Keratinocyte (primary cell): ENCODE data around the gene GRK6.

ENCODE experiments used
- CTCF ChIP-seq, 3 experiments: IDR thresholded peaks in 1 of 3; conservative IDR thresholded peaks in 1 of 3; optimal IDR thresholded peaks in 1 of 3; 2 replicates in 2 of 3; 3 replicates in 1 of 3; pipeline versions ENCODE3 to v1.5.1; 2011; ENCODE audit warnings: low read length in 3 of 3, mild to moderate bottlenecking in 3 of 3, moderate library complexity in 2 of 3, control low read depth in 1 of 3, inconsistent platforms in 1 of 3; ENCODE audit not compliant: insufficient read depth in 2 of 3; ENCODE audit errors: extremely low read depth in 1 of 3
- EZH2 ChIP-seq: IDR thresholded peaks from one replicate; pipeline ENCODE4 v1.6.1; 2012; ENCODE audit warnings: inconsistent platforms, mild to moderate bottlenecking, low read length, moderate library complexity

- TF ChIP-seq CTCF (optimal IDR thresholded peaks at IDR 0.05 in 1 of 3, IDR thresholded peaks at IDR 0.05 in 1 of 3, conservative IDR thresholded peaks at IDR 0.05 in 1 of 3; ENCODE audit: extremely low read depth in 1 of 3, insufficient read depth in 2 of 3, low read length in 3 of 3) = no peak
- no peak for TF ChIP-seq EZH2
Measured at GRCh38 chr5:177378884-177379883, 47.3 kb upstream of the GRK6 start.
